HEK293T (cell line): ENCODE data around the gene ZNF695.

Experiments
- ARNT ChIP-seq: fragments of 450-650 bp; IDR thresholded peaks from 2 replicates; pipeline ENCODE4 v1.6.1; 2017; ENCODE audit warnings: mild to moderate bottlenecking
- BHLHE40 ChIP-seq: fragments of 450-650 bp; IDR thresholded peaks from 2 replicates; pipeline ENCODE4 v1.6.1; 2016; ENCODE audit warnings: mild to moderate bottlenecking, moderate library complexity, borderline replicate concordance
- CTBP1 ChIP-seq: fragments of 450-650 bp; IDR thresholded peaks from 2 replicates; pipeline ENCODE4 v1.6.1; 2016; ENCODE audit warnings: borderline replicate concordance
- ELF4 ChIP-seq: fragments of 450-650 bp; IDR thresholded peaks from 2 replicates; pipeline ENCODE4 v1.6.1; 2017; ENCODE audit warnings: antibody characterized with exemption
- FOXA1 ChIP-seq: fragments of 450-650 bp; IDR thresholded peaks from 2 replicates; pipeline ENCODE4 v1.6.1; 2016; ENCODE audit warnings: mild to moderate bottlenecking
- FOXK2 ChIP-seq: fragments of 450-650 bp; IDR thresholded peaks from 2 replicates; pipeline ENCODE4 v1.6.1; 2016; ENCODE audit warnings: mild to moderate bottlenecking
- FOXM1 ChIP-seq: fragments of 450-650 bp; IDR thresholded peaks from 2 replicates; pipeline ENCODE4 v1.6.1; 2017; ENCODE audit warnings: mild to moderate bottlenecking, borderline replicate concordance
- HDGF ChIP-seq: fragments of 450-650 bp; IDR thresholded peaks from 2 replicates; pipeline ENCODE4 v1.6.1; 2017; ENCODE audit warnings: antibody characterized with exemption, borderline replicate concordance
- NFRKB ChIP-seq: fragments of 450-650 bp; IDR thresholded peaks from 2 replicates; pipeline ENCODE4 v1.6.1; 2016; ENCODE audit warnings: mild to moderate bottlenecking, moderate library complexity
- PKNOX1 ChIP-seq: fragments of 450-650 bp; IDR thresholded peaks from 2 replicates; pipeline ENCODE4 v1.6.1; 2016
- SP1 ChIP-seq: fragments of 450-650 bp; IDR thresholded peaks from 2 replicates; pipeline ENCODE4 v1.6.1; 2017
- SUZ12 ChIP-seq: fragments of 450-650 bp; IDR thresholded peaks from 2 replicates; pipeline ENCODE4 v1.6.1; 2016; ENCODE audit warnings: mild to moderate bottlenecking
- TARDBP ChIP-seq: fragments of 450-650 bp; IDR thresholded peaks from 2 replicates; pipeline ENCODE4 v1.6.1; 2016
- ZNF384 ChIP-seq: fragments of 450-650 bp; IDR thresholded peaks from 2 replicates; pipeline ENCODE4 v1.6.1; 2016

GRCh38 chr1:246971090-246971721, 36.7 kb downstream of the ZNF695 start:
- no peak for TF ChIP-seq FOXM1
- TF ChIP-seq BHLHE40, result no peak
- no peak for TF ChIP-seq SP1
- no peak for TF ChIP-seq ELF4
- TF ChIP-seq ZNF384, result no peak
- TF ChIP-seq NFRKB, result no peak
- no peak for TF ChIP-seq SUZ12
- no peak for TF ChIP-seq CTBP1
- no peak for TF ChIP-seq HDGF
- no peak for TF ChIP-seq FOXK2
- TF ChIP-seq ARNT, result no peak
- TF ChIP-seq TARDBP, result no peak
- TF ChIP-seq FOXA1, result no peak
- TF ChIP-seq PKNOX1, result no peak
